K562 (cell line): ENCODE data around the gene PPP6R3. TPM values are rescaled to one million over a fixed set of nuclear protein-coding genes. Genes with fewer than 3 reads are reported as not detected.

Experiments
- ATAC-seq: fragments of 200-7000 bp; cut with Tn5 transposase; 3 replicates; pipeline ENCODE4 v1.9.1; 2020; ENCODE audit warnings: moderate library complexity
- BruUV-seq: library from RNA; stranded (reverse); fragments of 400-500 nt; replicated peaks from 2 replicates; lab custom pipeline; 2021; lab: Mats Ljungman, UMichigan
- CTCF ChIA-PET: fragments of 300-600 bp; formaldehyde crosslinking; extraction: SDS; loops from one replicate; lab custom pipeline; 2021; ENCODE audit warnings: low intra/inter-chr PET ratio; lab: Yijun Ruan, JAX
- POLR2A ChIA-PET: fragments of 300-600, 350-650 bp; sonication (Branson Sonifier 250); formaldehyde crosslinking; extraction: SDS; loops from one replicate; lab custom pipeline; 2021; ENCODE audit warnings: antibody characterized with exemption, inconsistent platforms; lab: Yijun Ruan, JAX
- DNase-seq, 4 experiments: peaks; one replicate each; pipeline versions ENCODE4 v3.0.0 to v3.0.0-alpha.2; 2011 to 2018; ENCODE audit warnings: low spot score in 3 of 4, mixed read lengths in 3 of 4; ENCODE audit errors: extremely low read depth in 1 of 4
- FAIRE-seq: peaks from 2 replicates; lab custom pipeline; 2011; peaks lifted over from hg19 to GRCh38; lab: Jason Lieb, UNC
- H2AFZ ChIP-seq: 2 replicates; pipeline ENCODE4 v1.6.0; 2011; ENCODE audit warnings: low read depth, low read length, control low read depth, inconsistent platforms
- H3K27ac ChIP-seq: fragments of 200-600 bp; 3 replicates; pipeline ENCODE4 v1.8.0; 2011; ENCODE audit warnings: low read depth, mild to moderate bottlenecking, control low read depth, inconsistent platforms, low read length, moderate library complexity, mixed read lengths; ENCODE audit errors: extremely low read depth
- H3K27me3 ChIP-seq, 2 experiments: fragments of 300-600 bp in 1 of 2; 2 replicates in 1 of 2; 3 replicates in 1 of 2; pipeline versions ENCODE4 v1.6.0 to v1.8.0; 2011; ENCODE audit warnings: inconsistent platforms in 2 of 2, low read length in 2 of 2, mild to moderate bottlenecking in 1 of 2, mixed read lengths in 1 of 2, moderate library complexity in 1 of 2; ENCODE audit not compliant: control insufficient read depth in 2 of 2, insufficient read depth in 2 of 2
- H3K36me3 ChIP-seq: fragments of 300-600 bp; 3 replicates; pipeline ENCODE4 v1.8.0; 2011; ENCODE audit warnings: mild to moderate bottlenecking, low read length, inconsistent platforms; ENCODE audit not compliant: control insufficient read depth, insufficient read depth
- H3K4me1 ChIP-seq, 2 experiments: fragments of 200-600 bp in 1 of 2; replicated peaks in 1 of 2; 2 replicates in 1 of 2; 3 replicates in 1 of 2; pipeline versions ENCODE4 v1.5.1 to v1.8.0; 2011; ENCODE audit warnings: inconsistent platforms in 2 of 2, low read length in 2 of 2, mild to moderate bottlenecking in 1 of 2, mixed read lengths in 1 of 2, moderate library complexity in 1 of 2; ENCODE audit not compliant: control insufficient read depth in 2 of 2, insufficient read depth in 2 of 2
- H3K4me2 ChIP-seq: 2 replicates; pipeline ENCODE4 v1.6.1; 2011; ENCODE audit warnings: low read length, control low read depth, inconsistent platforms, mixed read lengths; ENCODE audit not compliant: insufficient read depth
- H3K4me3 ChIP-seq: fragments of 200-600 bp; sonication (generic), shearing (Covaris generic); 2 replicates; pipeline ENCODE4 v1.5.1; 2016; ENCODE audit warnings: control low read depth, inconsistent platforms
- H3K79me2 ChIP-seq: fragments of 200-600 bp; 3 replicates; pipeline ENCODE4 v1.8.0; 2011; ENCODE audit warnings: low read length, inconsistent platforms; ENCODE audit not compliant: control insufficient read depth, insufficient read depth
- H3K9ac ChIP-seq, 2 experiments: 2 replicates each; pipeline versions ENCODE4 v1.6.0 to v1.6.1; 2011; ENCODE audit warnings: low read depth in 2 of 2, low read length in 2 of 2, control low read depth in 1 of 2, inconsistent platforms in 1 of 2, mild to moderate bottlenecking in 1 of 2, mixed read lengths in 1 of 2; ENCODE audit not compliant: insufficient read depth in 1 of 2
- H3K9me1 ChIP-seq: one replicate; pipeline ENCODE4 v1.6.0; 2011; ENCODE audit warnings: inconsistent platforms, mild to moderate bottlenecking, low read length, moderate library complexity; ENCODE audit not compliant: control insufficient read depth, insufficient read depth
- H3K9me3 ChIP-seq: replicated peaks from 2 replicates; pipeline ENCODE4 v1.5.1; 2011; ENCODE audit warnings: low read depth, low read length, inconsistent platforms; ENCODE audit not compliant: control insufficient read depth, insufficient read depth
- H4K20me1 ChIP-seq: replicated peaks from 2 replicates; pipeline ENCODE4 v1.6.1; 2011; ENCODE audit warnings: low read length, inconsistent platforms, mixed read lengths; ENCODE audit not compliant: control insufficient read depth, insufficient read depth
- HMGN3 ChIP-seq: IDR thresholded peaks from 2 replicates; pipeline ENCODE4 v1.6.1; 2011; ENCODE audit warnings: borderline replicate concordance, low read depth, mild to moderate bottlenecking, mixed read lengths, low read length; ENCODE audit not compliant: insufficient read length; ENCODE audit errors: extremely low read depth
- MED1 ChIP-seq: sonication (generic); formaldehyde crosslinking; IDR thresholded peaks from 2 replicates; pipeline ENCODE4 v1.8.1; 2023; ENCODE audit warnings: missing genetic modification reagents, borderline replicate concordance
- POLR3A ChIP-seq: IDR thresholded peaks from 2 replicates; pipeline ENCODE4 v1.6.1; 2011; ENCODE audit warnings: borderline replicate concordance, mild to moderate bottlenecking, moderate library complexity; ENCODE audit not compliant: insufficient read length, insufficient read depth; ENCODE audit errors: extremely low read depth
- SMARCA4 ChIP-seq: fragments of 450-650 bp; IDR thresholded peaks from 2 replicates; pipeline ENCODE4 v1.6.1; 2016
- SPI1 ChIP-seq: IDR thresholded peaks from 2 replicates; pipeline ENCODE4 v1.6.1; 2011; ENCODE audit warnings: low read depth, low read length, control low read depth, borderline replicate concordance
- TBL1XR1 ChIP-seq, 2 experiments: IDR thresholded peaks; 2 replicates each; pipeline ENCODE4 v1.6.1; 2012; ENCODE audit warnings: improper control_type of control experiment in 2 of 2, low read length in 2 of 2, mild to moderate bottlenecking in 1 of 2
- WGBS: fragments of 100-300 bp; shearing (Covaris generic); methylation state at CpG from one replicate; pipeline ENCODE4 v1.1.6; 2016; ENCODE audit warnings: low coverage, mixed read lengths; ENCODE audit not compliant: insufficient coverage; ENCODE audit errors: missing lambda C conversion rate; 5-methylcytosine and 5-hydroxymethylcytosine counted together
- in situ Hi-C: fragments of 300-500 bp; cut with MboI; formaldehyde crosslinking; loops from 4 replicates; pipeline ENCODE4 v1.15.0; 2018; ENCODE audit warnings: inconsistent platforms, mixed read lengths
- intact Hi-C: fragments of 100-400 bp; cut with micrococcal nuclease; formaldehyde crosslinking; loops from 2 replicates; pipeline ENCODE4 v1.14.2; 2022
- polyA plus RNA-seq, 8 experiments: library from polyadenylated mRNA; depleted of rRNA in 4 of 8; stranded (reverse) in 5 of 8; unstranded in 3 of 8; fragments of >200 nt; fragmentation: Nextera tagmentation in 2 of 8; fragmentation: Illumina TruSeq in 1 of 8; extraction: Ambion mirVana in 2 of 8; extraction: Trizol in 1 of 8; gene quantifications; 2 replicates each; pipeline versions ENCODE4 v1.2.1 to v1.2.3, GENCODE V29; 2011 to 2014; ENCODE audit warnings: inconsistent platforms in 1 of 8, missing spikeins in 1 of 8
- total RNA-seq, 7 experiments: library from RNA; depleted of rRNA in 6 of 7; stranded (reverse); fragments of >200 nt in 6 of 7; fragmentation: Illumina TruSeq in 2 of 7; extraction: Trizol in 2 of 7; gene quantifications; 2 replicates each; pipeline versions ENCODE4 v1.2.1 to v1.2.3, GENCODE V29; 2011 to 2021; ENCODE audit warnings: low replicate concordance in 1 of 7
- TF ChIP-seq, protein P1 (sequence below): sonication (generic); formaldehyde crosslinking; IDR thresholded peaks from 2 replicates; pipeline ENCODE4 v1.8.0; 2023; ENCODE audit warnings: mild to moderate bottlenecking, missing genetic modification reagents

PPP6R3 gene
- total and polyA plus RNA-seq, 9 of the 15 experiments (the other 6 are each of a cell fraction or from before 2014, with no cell fraction given), result 20.3 to 117 (median 80.6) TPM

GRCh38 chr11:68469122-68469521, 8.6 kb downstream of the PPP6R3 start (continued):
- TF ChIP-seq, protein P1, sequence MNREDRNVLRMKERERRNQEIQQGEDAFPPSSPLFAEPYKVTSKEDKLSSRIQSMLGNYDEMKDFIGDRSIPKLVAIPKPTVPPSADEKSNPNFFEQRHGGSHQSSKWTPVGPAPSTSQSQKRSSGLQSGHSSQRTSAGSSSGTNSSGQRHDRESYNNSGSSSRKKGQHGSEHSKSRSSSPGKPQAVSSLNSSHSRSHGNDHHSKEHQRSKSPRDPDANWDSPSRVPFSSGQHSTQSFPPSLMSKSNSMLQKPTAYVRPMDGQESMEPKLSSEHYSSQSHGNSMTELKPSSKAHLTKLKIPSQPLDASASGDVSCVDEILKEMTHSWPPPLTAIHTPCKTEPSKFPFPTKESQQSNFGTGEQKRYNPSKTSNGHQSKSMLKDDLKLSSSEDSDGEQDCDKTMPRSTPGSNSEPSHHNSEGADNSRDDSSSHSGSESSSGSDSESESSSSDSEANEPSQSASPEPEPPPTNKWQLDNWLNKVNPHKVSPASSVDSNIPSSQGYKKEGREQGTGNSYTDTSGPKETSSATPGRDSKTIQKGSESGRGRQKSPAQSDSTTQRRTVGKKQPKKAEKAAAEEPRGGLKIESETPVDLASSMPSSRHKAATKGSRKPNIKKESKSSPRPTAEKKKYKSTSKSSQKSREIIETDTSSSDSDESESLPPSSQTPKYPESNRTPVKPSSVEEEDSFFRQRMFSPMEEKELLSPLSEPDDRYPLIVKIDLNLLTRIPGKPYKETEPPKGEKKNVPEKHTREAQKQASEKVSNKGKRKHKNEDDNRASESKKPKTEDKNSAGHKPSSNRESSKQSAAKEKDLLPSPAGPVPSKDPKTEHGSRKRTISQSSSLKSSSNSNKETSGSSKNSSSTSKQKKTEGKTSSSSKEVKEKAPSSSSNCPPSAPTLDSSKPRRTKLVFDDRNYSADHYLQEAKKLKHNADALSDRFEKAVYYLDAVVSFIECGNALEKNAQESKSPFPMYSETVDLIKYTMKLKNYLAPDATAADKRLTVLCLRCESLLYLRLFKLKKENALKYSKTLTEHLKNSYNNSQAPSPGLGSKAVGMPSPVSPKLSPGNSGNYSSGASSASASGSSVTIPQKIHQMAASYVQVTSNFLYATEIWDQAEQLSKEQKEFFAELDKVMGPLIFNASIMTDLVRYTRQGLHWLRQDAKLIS (CRISPR knock-in tag), result no peak
- no peak for TF ChIP-seq MED1

DNA sequence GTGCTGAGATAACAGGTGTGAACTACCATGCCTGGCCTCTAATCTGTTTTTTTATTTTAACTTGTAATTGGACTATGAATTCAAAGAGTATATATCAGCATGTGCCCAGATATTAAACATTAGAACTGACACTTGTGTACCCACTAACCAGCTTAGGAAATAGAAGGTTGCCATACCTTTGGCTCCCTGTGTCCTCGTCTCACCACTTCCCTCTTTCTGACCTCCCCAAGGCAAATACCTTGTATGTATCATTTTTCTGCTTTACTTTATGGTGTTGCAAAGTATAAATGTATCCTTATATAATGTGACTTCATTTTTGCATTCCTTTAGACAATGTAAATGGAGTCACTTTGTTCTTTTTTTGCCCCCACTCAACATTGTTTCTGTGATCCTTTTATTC, 9.1 kb downstream of the PPP6R3 start:
- intact Hi-C loops (no loop called here), in situ Hi-C loops (no loop called here)
- no peak for DNase-seq
- H3K79me2 ChIP-seq, result peaks cover 98% of the 10 kb centered on the region
- no peaks in the 10 kb centered on the region; the same call in 1 of the 2 replicates for H3K9me3 ChIP-seq
- no peaks in the 10 kb centered on the region for H3K27me3 ChIP-seq
- no peak overlapping the region for H2AFZ ChIP-seq
- 39% methylated on average over 1 of the region's 1 CpG for WGBS
- FAIRE-seq, result no peak
- TF ChIP-seq POLR3A (no peak), SPI1 (peak; percentile 63), HMGN3 (no peak), TBL1XR1 (IDR thresholded peaks at IDR 0.05; ENCODE audit: low read length in 2 of 2) (no peak), SMARCA4 (no peak)
- no peak overlapping the region for H3K27ac ChIP-seq
- peaks cover 20 to 35% of the 10 kb centered on the region in 2 experiments for H3K4me1 ChIP-seq
- no peak overlapping the region for H3K4me3 ChIP-seq
- ATAC-seq, result no peak
- ChIA-PET POLR2A (no interaction called here), CTCF (no interaction called here)
- peaks cover 19% of the 10 kb centered on the region for H3K9me1 ChIP-seq
- peak overlapping the region in 1 of 2 experiments; percentile 18; a peak in 1 of 4 replicates for H3K9ac ChIP-seq
- peaks cover 62% of the 10 kb centered on the region for H3K36me3 ChIP-seq
- H4K20me1 ChIP-seq, result peaks cover 71% of the 10 kb centered on the region
- no peak overlapping the region for H3K4me2 ChIP-seq
- no TSS peak for BruUV-seq
